Esophagus muscularis mucosa (tissue), 4 donors: ENCODE data around the gene ZNF57. TPM values are rescaled to one million over a fixed set of nuclear protein-coding genes. Genes with fewer than 3 reads are reported as not detected.
"Not testable (repeated sequence)": the region's sequence is repeated elsewhere in the genome, so short reads cannot be mapped to it uniquely, and the experiment has no call there.

Source experiments
- DNase-seq: peaks from one replicate; pipeline ENCODE4 v3.0.0-alpha.2; 2017; ENCODE audit errors: extremely low spot score
- H3K27ac ChIP-seq, 4 donors: fragments of 200-600 bp; sonication (generic); replicated peaks in 1 of 4; 1 replicate in 3 of 4; 2 replicates in 1 of 4; pipeline ENCODE4 v1.5.1; 2016 to 2019; ENCODE audit warnings: mild to moderate bottlenecking in 1 of 4
- H3K27me3 ChIP-seq, 4 donors: fragments of 200-600 bp; sonication (generic); one replicate each; pipeline versions ENCODE4 v1.5.1 to v1.6.0; 2016 to 2019
- H3K36me3 ChIP-seq, 4 donors: fragments of 200-600 bp; sonication (generic); one replicate each; pipeline ENCODE4 v1.5.1; 2016 to 2019
- H3K4me1 ChIP-seq, 4 donors: fragments of 200-600 bp; sonication (generic); one replicate each; pipeline ENCODE4 v1.5.1; 2016 to 2019
- H3K4me3 ChIP-seq, 4 donors: fragments of 200-600 bp; sonication (generic); 1 replicate in 2 of 4; 2 replicates in 2 of 4; pipeline ENCODE4 v1.5.1; 2016 to 2019; ENCODE audit warnings: mild to moderate bottlenecking in 4 of 4, moderate library complexity in 1 of 4
- H3K9me3 ChIP-seq, 4 donors: fragments of 200-600 bp; sonication (generic); 1 replicate in 3 of 4; 2 replicates in 1 of 4; pipeline ENCODE4 v1.5.1; 2016 to 2019
- CTCF ChIP-seq, 3 experiments: fragments of 200-600 bp in 2 of 3; fragments of 450-650 bp in 1 of 3; sonication (generic) in 2 of 3; IDR thresholded peaks; one replicate each; pipeline ENCODE4 v1.5.1; 2017 to 2019; ENCODE audit warnings: antibody characterized with exemption in 3 of 3, mild to moderate bottlenecking in 2 of 3, moderate library complexity in 1 of 3
- EP300 ChIP-seq: sonication (generic); formaldehyde crosslinking; IDR thresholded peaks from one replicate; pipeline ENCODE4 v1.6.1; 2017; ENCODE audit warnings: antibody characterized with exemption
- POLR2A ChIP-seq: fragments of 450-650 bp; IDR thresholded peaks from one replicate; pipeline ENCODE4 v1.6.1; 2017; ENCODE audit warnings: antibody characterized with exemption, moderate library complexity, mild to moderate bottlenecking, low read depth
- POLR2AphosphoS5 ChIP-seq, 2 donors: sonication (generic); formaldehyde crosslinking; IDR thresholded peaks; one replicate each; pipeline ENCODE4 v1.6.1; 2017; ENCODE audit warnings: antibody characterized with exemption in 2 of 2
- WGBS: methylation state at CpG from one replicate; pipeline ENCODE4 v1.1.5; 2018; 5-methylcytosine and 5-hydroxymethylcytosine counted together
- intact Hi-C: fragments of 100-400 bp; cut with DNase I; formaldehyde crosslinking; loops from one replicate; pipeline ENCODE4 v1.15.1; 2023
- total RNA-seq, 4 donors: library from RNA; depleted of rRNA; stranded (reverse); fragments of >200 nt; gene quantifications; one replicate each; pipeline versions ENCODE4 v1.1.0 to v1.2.1, GENCODE V29; 2016

The ZNF57 gene
- total RNA-seq, 4 donors from 2014 or later: 2.2 to 3.6 (median 2.3) TPM

GRCh38 chr19:2960120-2960519 lies 59.4 kb downstream of the ZNF57 start:
- peaks cover 3 to 6% (median 5%) of the 10 kb centered on the region in 4 donors for H3K4me1 ChIP-seq
- intact Hi-C loops: loop anchor here (5.0 kb wide), 2 partner anchors 97 to 147 kb away; no protein-coding TSS in a partner anchor

GRCh38 chr19:2962018-2962670 lies 61.4 kb downstream of the ZNF57 start:
- no peaks in the 10 kb centered on the region for H3K27me3 ChIP-seq
- peak overlapping the region in 2 of 4 donors; percentile 24 to 42 for H3K4me3 ChIP-seq
- intact Hi-C loops: loop anchor here (5.0 kb wide), 2 partner anchors 95 to 145 kb away; no protein-coding TSS in a partner anchor
- peak; percentile 28 to 34 for TF ChIP-seq POLR2AphosphoS5 (IDR thresholded peaks at IDR 0.05)
- TF ChIP-seq EP300: no peak
- peak; percentile 69 to 92 (median 73) for TF ChIP-seq CTCF (IDR thresholded peaks at IDR 0.05)
- H3K27ac ChIP-seq: no peak overlapping the region
- DNase-seq: peak; percentile 95
- WGBS: 45% methylated on average over 13 of the region's 17 CpGs
- no peaks in the 10 kb centered on the region for H3K36me3 ChIP-seq
- H3K9me3 ChIP-seq: no peaks in the 10 kb centered on the region
- peaks cover 3 to 6% (median 5%) of the 10 kb centered on the region in 4 donors for H3K4me1 ChIP-seq

More at GRCh38 chr19:2960120-2960519, 59.4 kb downstream of the ZNF57 start:
- TF ChIP-seq POLR2A: no peak
- TF ChIP-seq POLR2AphosphoS5 (IDR thresholded peaks at IDR 0.05): no peak
- TF ChIP-seq EP300: no peak
- H3K27me3 ChIP-seq: no peaks in the 10 kb centered on the region
- H3K9me3 ChIP-seq: no peaks in the 10 kb centered on the region
- H3K36me3 ChIP-seq: no peaks in the 10 kb centered on the region
- no peak overlapping the region for H3K27ac ChIP-seq
- DNase-seq: no peak
- H3K4me3 ChIP-seq: no peak overlapping the region
- 82% methylated on average over 12 of the region's 12 CpGs for WGBS

GRCh38 chr19:2963122-2963521 lies 62.4 kb downstream of the ZNF57 start:
- DNase-seq: no peak
- no peak for TF ChIP-seq POLR2A
- no peak for TF ChIP-seq CTCF (IDR thresholded peaks at IDR 0.05)
- no peak for TF ChIP-seq POLR2AphosphoS5 (IDR thresholded peaks at IDR 0.05)
- TF ChIP-seq EP300: no peak
- H3K36me3 ChIP-seq: no peaks in the 10 kb centered on the region
- no peaks in the 10 kb centered on the region for H3K27me3 ChIP-seq
- intact Hi-C loops: loop anchor here (5.0 kb wide), 2 partner anchors 94 to 144 kb away; no protein-coding TSS in a partner anchor
- H3K4me1 ChIP-seq: peaks cover 4 to 8% (median 7%) of the 10 kb centered on the region in 4 donors
- H3K27ac ChIP-seq: no peak overlapping the region
- no peaks in the 10 kb centered on the region for H3K9me3 ChIP-seq
- H3K4me3 ChIP-seq: no peak overlapping the region
- 93% methylated on average over 5 of the region's 5 CpGs for WGBS

GRCh38 chr19:2963631-2964030 lies 62.9 kb downstream of the ZNF57 start:
- H3K4me3 ChIP-seq, H3K36me3 ChIP-seq, H3K9me3 ChIP-seq, H3K27ac ChIP-seq, DNase-seq, H3K27me3 ChIP-seq: not testable (repeated sequence)
- intact Hi-C loops: loop anchor here (5.0 kb wide), 2 partner anchors 94 to 144 kb away; no protein-coding TSS in a partner anchor
- WGBS: 86% methylated on average over 12 of the region's 12 CpGs
- peaks cover 9 to 13% (median 12%) of the 10 kb centered on the region in 4 donors for H3K4me1 ChIP-seq

GRCh38 chr19:2964874-2965273 lies 64.1 kb downstream of the ZNF57 start:
- Histone ChIP-seq H3K27me3 (no peaks in the 10 kb centered on the region), H3K4me3 (no peak overlapping the region), H3K9me3 (no peaks in the 10 kb centered on the region), H3K36me3 (no peaks in the 10 kb centered on the region), H3K27ac (no peak overlapping the region), H3K4me1 (peaks cover 19 to 25% (median 24%) of the 10 kb centered on the region in 4 donors)
- TF ChIP-seq CTCF (IDR thresholded peaks at IDR 0.05) (no peak), POLR2AphosphoS5 (IDR thresholded peaks at IDR 0.05) (no peak), EP300 (no peak), POLR2A (no peak)
- WGBS: 97% methylated on average over 5 of the region's 5 CpGs
- intact Hi-C loops: loop anchor here (5.0 kb wide), 2 partner anchors 92 to 142 kb away; no protein-coding TSS in a partner anchor
- no peak for DNase-seq
